Adrenal gland (tissue), 5 donors: ENCODE data around the gene YPEL2.

Source experiments
- CTCF ChIP-seq, 6 experiments: fragments of 450-650 bp in 4 of 6; fragments of 200-600 bp in 2 of 6; sonication (generic) in 1 of 6; IDR thresholded peaks; 1 replicate in 5 of 6; 2 replicates in 1 of 6; pipeline versions ENCODE4 v1.5.1 to v1.8.0; 2016 to 2021; ENCODE audit warnings: antibody characterized with exemption in 6 of 6, mild to moderate bottlenecking in 2 of 6, moderate library complexity in 1 of 6
- POLR2A ChIP-seq, 2 donors: fragments of 450-650 bp; IDR thresholded peaks; one replicate each; pipeline ENCODE4 v1.6.1; 2017; ENCODE audit warnings: antibody characterized with exemption in 2 of 2, mild to moderate bottlenecking in 2 of 2, moderate library complexity in 1 of 2
- donor health status: DM: no; HTN: no; CAD: no.

- TF ChIP-seq CTCF (IDR thresholded peaks at IDR 0.05) = no peak
- TF ChIP-seq POLR2A (IDR thresholded peaks at IDR 0.05) = no peak
Measured at GRCh38 chr17:59362811-59363205, 31.4 kb downstream of the YPEL2 start.
